ENCODE data around the gene CCDC185.

Gene CCDC185

DNA sequence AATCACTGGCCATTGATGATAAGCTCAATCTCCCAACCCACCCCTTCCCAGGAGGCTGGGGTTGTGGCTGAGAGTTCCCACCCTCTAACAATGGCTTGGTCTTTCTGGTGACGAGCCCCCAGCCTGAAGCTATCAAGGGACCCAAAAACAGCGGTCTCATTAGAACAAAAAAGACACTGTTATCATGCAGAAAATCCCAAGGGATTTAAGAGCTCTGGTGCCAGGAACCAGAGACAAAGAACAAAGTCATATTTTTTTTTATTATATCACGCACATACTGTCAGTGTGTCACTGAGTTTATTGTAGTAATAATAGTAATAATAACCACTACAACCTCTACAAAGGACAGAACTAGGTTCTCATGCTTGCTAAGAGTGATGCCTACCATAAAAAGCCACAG, 43.9 kb downstream of the CCDC185 start:
- no peak for DNase-seq

DNA sequence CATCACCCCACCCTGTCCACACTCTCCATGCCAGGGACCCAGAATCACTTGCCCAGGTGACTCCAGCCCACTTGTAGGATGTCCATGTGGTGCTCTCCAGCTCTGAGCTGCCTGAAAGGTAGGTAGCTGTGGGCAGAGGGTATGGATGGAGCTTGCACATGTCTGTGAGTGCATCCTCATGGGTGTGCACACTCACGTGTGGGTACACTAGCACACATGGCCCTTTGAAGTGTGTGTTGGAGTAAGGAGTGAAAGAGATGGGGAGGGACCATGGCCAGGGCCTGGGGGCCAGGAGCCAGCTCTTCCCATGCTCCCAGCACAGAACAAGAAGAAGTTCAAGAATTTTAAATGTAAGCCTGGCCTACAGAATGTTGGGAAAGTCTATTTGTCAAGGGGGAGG, 50.2 kb downstream of the CCDC185 start:
- DNase-seq, result no peak

GRCh38 chr1:223444411-223444810, 51.2 kb downstream of the CCDC185 start:
- DNase-seq, result no peak
